Effector memory CD8-positive, alpha-beta T cell (primary cell): ENCODE data around the gene AKT1.

Experiments used
- ATAC-seq: fragments of 150-1000 bp; cut with Tn5 transposase; replicated peaks from 2 replicates; pipeline ENCODE4 v1.10.0; 2021; ENCODE audit warnings: mild to moderate bottlenecking, moderate library complexity
- DNase-seq, 3 experiments: peaks; one replicate each; pipeline ENCODE4 v3.0.0; 2021
- H3K27ac Mint-ChIP-seq, 2 donors: one replicate each; pipeline ENCODE4 v1.8.0; 2022; ENCODE audit warnings: mild to moderate bottlenecking in 2 of 2, mixed read lengths in 2 of 2, moderate library complexity in 2 of 2
- H3K27me3 Mint-ChIP-seq, 2 donors: one replicate each; pipeline ENCODE4 v1.8.0; 2022; ENCODE audit warnings: mixed read lengths in 2 of 2
- H3K36me3 Mint-ChIP-seq: one replicate; pipeline ENCODE4 v1.8.0; 2022; ENCODE audit warnings: mild to moderate bottlenecking, moderate library complexity, mixed read lengths; ENCODE audit not compliant: insufficient read depth
- H3K4me1 Mint-ChIP-seq, 2 donors: one replicate each; pipeline ENCODE4 v1.8.0; 2022; ENCODE audit warnings: low read depth in 2 of 2, mixed read lengths in 2 of 2
- H3K4me3 Mint-ChIP-seq, 2 donors: one replicate each; pipeline ENCODE4 v1.8.0; 2022; ENCODE audit warnings: mild to moderate bottlenecking in 2 of 2, mixed read lengths in 2 of 2, moderate library complexity in 2 of 2
- H3K9me3 Mint-ChIP-seq, 2 donors: one replicate each; pipeline ENCODE4 v1.8.0; 2022; ENCODE audit warnings: mixed read lengths in 2 of 2

Gene AKT1

GRCh38 chr14:104773505-104774452 lies 21.8 kb downstream of the AKT1 start:
- no peak overlapping the region for H3K4me3 Mint-ChIP-seq
- peak overlapping the region in 1 of 2 donors; percentile 80 for H3K27ac Mint-ChIP-seq
- H3K4me1 Mint-ChIP-seq: peaks cover 3% of the 10 kb centered on the region in 2 donors
- ATAC-seq (no peak), DNase-seq (no peak)
- no peaks in the 10 kb centered on the region for H3K9me3 Mint-ChIP-seq
- peaks cover 37% of the 10 kb centered on the region for H3K36me3 Mint-ChIP-seq
- H3K27me3 Mint-ChIP-seq: no peaks in the 10 kb centered on the region

GRCh38 chr14:104772707-104773504 lies 22.6 kb downstream of the AKT1 start:
- ATAC-seq (no peak), DNase-seq (no peak)
- no peaks in the 10 kb centered on the region for H3K27me3 Mint-ChIP-seq
- no peaks in the 10 kb centered on the region for H3K9me3 Mint-ChIP-seq
- peaks cover 3 to 4% of the 10 kb centered on the region in 2 donors for H3K4me1 Mint-ChIP-seq
- peaks cover 45% of the 10 kb centered on the region for H3K36me3 Mint-ChIP-seq
- no peak overlapping the region for H3K4me3 Mint-ChIP-seq
- no peak overlapping the region for H3K27ac Mint-ChIP-seq

GRCh38 chr14:104771918-104772706 lies 23.4 kb downstream of the AKT1 start:
- H3K36me3 Mint-ChIP-seq: peaks cover 41% of the 10 kb centered on the region
- ATAC-seq (no peak), DNase-seq (no peak)
- peaks cover 3 to 4% of the 10 kb centered on the region in 2 donors for H3K4me1 Mint-ChIP-seq
- H3K27ac Mint-ChIP-seq: peak overlapping the region in 1 of 2 donors; percentile 81
- H3K9me3 Mint-ChIP-seq: no peaks in the 10 kb centered on the region
- no peak overlapping the region for H3K4me3 Mint-ChIP-seq
- no peaks in the 10 kb centered on the region for H3K27me3 Mint-ChIP-seq

GRCh38 chr14:104771374-104771773 lies 24.2 kb downstream of the AKT1 start:
- DNase-seq: no peak
- Mint-ChIP-seq H3K36me3 (peaks cover 39% of the 10 kb centered on the region), H3K9me3 (no peaks in the 10 kb centered on the region), H3K4me1 (peaks cover 3 to 4% of the 10 kb centered on the region in 2 donors), H3K27ac (peak overlapping the region in 1 of 2 donors; percentile 81), H3K27me3 (no peaks in the 10 kb centered on the region), H3K4me3 (no peak overlapping the region)
- no peak for ATAC-seq

- no peak overlapping the region for H3K4me3 Mint-ChIP-seq
- H3K27me3 Mint-ChIP-seq: no peaks in the 10 kb centered on the region
- H3K36me3 Mint-ChIP-seq: peaks cover 34% of the 10 kb centered on the region
- H3K4me1 Mint-ChIP-seq: peaks cover 3 to 4% of the 10 kb centered on the region in 2 donors
- ATAC-seq: no peak
- no peaks in the 10 kb centered on the region for H3K9me3 Mint-ChIP-seq
- peak overlapping the region in 1 of 2 donors; percentile 81 for H3K27ac Mint-ChIP-seq
- DNase-seq: no peak
Measured at GRCh38 chr14:104770851-104771272, 24.7 kb downstream of the AKT1 start.

GRCh38 chr14:104770072-104770579 lies 25.4 kb downstream of the AKT1 start:
- ATAC-seq (no peak), DNase-seq (no peak)
- Mint-ChIP-seq H3K4me1 (peaks cover 3 to 4% of the 10 kb centered on the region in 2 donors), H3K4me3 (no peak overlapping the region), H3K9me3 (no peaks in the 10 kb centered on the region), H3K27ac (no peak overlapping the region), H3K27me3 (no peaks in the 10 kb centered on the region), H3K36me3 (peaks cover 34% of the 10 kb centered on the region)

- DNase-seq: no peak
- no peak overlapping the region for H3K27ac Mint-ChIP-seq
- H3K4me1 Mint-ChIP-seq: peaks cover 3 to 4% of the 10 kb centered on the region in 2 donors
Measured at GRCh38 chr14:104769324-104770071, 26.1 kb downstream of the AKT1 start.

GRCh38 chr14:104768437-104769323 lies 26.9 kb downstream of the AKT1 start:
- DNase-seq (peak; percentile 93 to 95 (median 93)), ATAC-seq (peak; percentile 98)
- Mint-ChIP-seq H3K27me3 (no peaks in the 10 kb centered on the region), H3K27ac (no peak overlapping the region), H3K9me3 (no peaks in the 10 kb centered on the region), H3K36me3 (peaks cover 31% of the 10 kb centered on the region), H3K4me1 (peaks cover 3 to 4% of the 10 kb centered on the region in 2 donors), H3K4me3 (no peak overlapping the region)

More at GRCh38 chr14:104769324-104770071, 26.1 kb downstream of the AKT1 start:
- Mint-ChIP-seq H3K27me3 (no peaks in the 10 kb centered on the region), H3K4me3 (no peak overlapping the region), H3K9me3 (no peaks in the 10 kb centered on the region), H3K36me3 (peaks cover 31% of the 10 kb centered on the region)
- no peak for ATAC-seq

GRCh38 chr14:104767634-104767918 lies 28.0 kb downstream of the AKT1 start:
- no peaks in the 10 kb centered on the region for H3K27me3 Mint-ChIP-seq
- H3K4me3 Mint-ChIP-seq: no peak overlapping the region
- H3K27ac Mint-ChIP-seq: no peak overlapping the region
- H3K36me3 Mint-ChIP-seq: peaks cover 28% of the 10 kb centered on the region
- ATAC-seq: no peak
- H3K4me1 Mint-ChIP-seq: peaks cover 3 to 4% of the 10 kb centered on the region in 2 donors
- DNase-seq: no peak
- no peaks in the 10 kb centered on the region for H3K9me3 Mint-ChIP-seq

GRCh38 chr14:104766863-104767633 lies 28.5 kb downstream of the AKT1 start:
- DNase-seq (no peak), ATAC-seq (no peak)
- no peak overlapping the region for H3K27ac Mint-ChIP-seq
- peaks cover 4 to 7% of the 10 kb centered on the region in 2 donors for H3K4me1 Mint-ChIP-seq
- no peaks in the 10 kb centered on the region for H3K27me3 Mint-ChIP-seq
- H3K9me3 Mint-ChIP-seq: no peaks in the 10 kb centered on the region
- H3K4me3 Mint-ChIP-seq: no peak overlapping the region
- peaks cover 30% of the 10 kb centered on the region for H3K36me3 Mint-ChIP-seq

- peaks cover 4 to 7% of the 10 kb centered on the region in 2 donors for H3K4me1 Mint-ChIP-seq
- no peak for ATAC-seq
- no peak overlapping the region for H3K4me3 Mint-ChIP-seq
- H3K27me3 Mint-ChIP-seq: no peaks in the 10 kb centered on the region
- H3K9me3 Mint-ChIP-seq: no peaks in the 10 kb centered on the region
- H3K36me3 Mint-ChIP-seq: peaks cover 32% of the 10 kb centered on the region
- peak overlapping the region in 1 of 2 donors; percentile 30 for H3K27ac Mint-ChIP-seq
- DNase-seq: no peak
Measured at GRCh38 chr14:104766256-104766862, 29.2 kb downstream of the AKT1 start.
